ENCODE data around the gene UGT1A5. TPM values are rescaled to one million over a fixed set of nuclear protein-coding genes. Genes with fewer than 3 reads are reported as not detected.

The UGT1A5 gene
- total RNA-seq, 1 experiment from 2014 or later, result not detected

DNA sequence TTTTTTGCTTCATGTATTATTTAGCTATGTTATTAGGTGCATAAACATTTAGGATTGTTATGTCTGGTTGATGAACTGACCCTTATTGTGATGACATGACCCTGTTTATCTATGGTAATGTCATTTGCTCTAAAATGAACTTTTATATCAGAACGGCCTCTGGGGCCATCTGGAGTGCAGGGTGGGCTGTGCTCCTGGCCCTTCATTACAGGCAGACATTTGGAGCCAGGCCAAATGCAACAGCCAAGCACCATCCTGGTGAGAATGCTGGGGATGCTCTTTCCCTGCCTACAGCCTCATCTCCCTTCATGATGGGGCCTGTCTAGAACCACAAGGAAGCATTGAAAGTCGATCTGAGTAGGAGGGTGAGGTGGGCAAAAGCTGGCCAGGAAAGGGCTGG is 103.6 kb downstream of the UGT1A5 start:
- no peaks in the 10 kb centered on the region for H3K27me3 ChIP-seq (ENCODE audit: insufficient read depth, low read length)
- intact Hi-C loops (cut with micrococcal nuclease), result no loop called here
- ATAC-seq (no peak), DNase-seq (ENCODE audit: low read depth, low spot score) (no peak)
- H3K27ac ChIP-seq (ENCODE audit: low read depth, low read length), result no peak overlapping the region
- no peak overlapping the region for H3K4me3 ChIP-seq (replicated peaks in 1 of 2; ENCODE audit: low read depth in 1 of 2, low read length in 2 of 2)
- H4K20me1 ChIP-seq (ENCODE audit: insufficient read depth), result no peaks in the 10 kb centered on the region
- H3K79me2 ChIP-seq (ENCODE audit: insufficient read depth, low read length), result no peaks in the 10 kb centered on the region
- ChIA-PET RAD21 (ENCODE audit: low non-redundant PET in 1 of 2, low total read pairs in 2 of 2, uncharacterized antibody in 2 of 2, unreplicated experiment in 2 of 2) (no interaction called here), POLR2A (no interaction called here), CTCF (no interaction called here)
- H3K9me3 ChIP-seq (ENCODE audit: control insufficient read depth in 1 of 2, insufficient read depth in 1 of 2, low read depth in 1 of 2, low read length in 2 of 2), result no peaks in the 10 kb centered on the region
- H3K4me1 ChIP-seq (ENCODE audit: control insufficient read depth in 1 of 2, insufficient read depth in 2 of 2, low read length in 2 of 2), result no peaks in the 10 kb centered on the region
- H3K9ac ChIP-seq (ENCODE audit: low read length), result no peak overlapping the region
- BruUV-seq (replicated peaks), result no TSS peak
- H2AFZ ChIP-seq (ENCODE audit: low read depth, low read length, poor library complexity, severe bottlenecking), result no peak overlapping the region
- no peak overlapping the region for H3K4me2 ChIP-seq (ENCODE audit: low read length)
- no peaks in the 10 kb centered on the region for H3K36me3 ChIP-seq (ENCODE audit: control insufficient read depth in 1 of 2, insufficient read depth in 2 of 2, low read length in 2 of 2)
- TF ChIP-seq, protein P1, sequence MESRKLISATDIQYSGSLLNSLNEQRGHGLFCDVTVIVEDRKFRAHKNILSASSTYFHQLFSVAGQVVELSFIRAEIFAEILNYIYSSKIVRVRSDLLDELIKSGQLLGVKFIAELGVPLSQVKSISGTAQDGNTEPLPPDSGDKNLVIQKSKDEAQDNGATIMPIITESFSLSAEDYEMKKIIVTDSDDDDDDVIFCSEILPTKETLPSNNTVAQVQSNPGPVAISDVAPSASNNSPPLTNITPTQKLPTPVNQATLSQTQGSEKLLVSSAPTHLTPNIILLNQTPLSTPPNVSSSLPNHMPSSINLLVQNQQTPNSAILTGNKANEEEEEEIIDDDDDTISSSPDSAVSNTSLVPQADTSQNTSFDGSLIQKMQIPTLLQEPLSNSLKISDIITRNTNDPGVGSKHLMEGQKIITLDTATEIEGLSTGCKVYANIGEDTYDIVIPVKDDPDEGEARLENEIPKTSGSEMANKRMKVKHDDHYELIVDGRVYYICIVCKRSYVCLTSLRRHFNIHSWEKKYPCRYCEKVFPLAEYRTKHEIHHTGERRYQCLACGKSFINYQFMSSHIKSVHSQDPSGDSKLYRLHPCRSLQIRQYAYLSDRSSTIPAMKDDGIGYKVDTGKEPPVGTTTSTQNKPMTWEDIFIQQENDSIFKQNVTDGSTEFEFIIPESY (IDR thresholded peaks at IDR 0.05; ENCODE audit: extremely low read depth, insufficient replicate concordance, low read length), result no peak
- TF ChIP-seq POLR2AphosphoS5 (IDR thresholded peaks at IDR 0.05; ENCODE audit: low read depth, low read length), result no peak
- no peak for TF ChIP-seq ATF3 (IDR thresholded peaks at IDR 0.05)
- no peak for TF ChIP-seq POLR2A (IDR thresholded peaks at IDR 0.05; ENCODE audit: borderline replicate concordance, extremely low read depth, insufficient read depth, insufficient read length)
- TF ChIP-seq, protein P2, sequence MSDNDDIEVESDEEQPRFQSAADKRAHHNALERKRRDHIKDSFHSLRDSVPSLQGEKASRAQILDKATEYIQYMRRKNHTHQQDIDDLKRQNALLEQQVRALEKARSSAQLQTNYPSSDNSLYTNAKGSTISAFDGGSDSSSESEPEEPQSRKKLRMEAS (IDR thresholded peaks at IDR 0.05), result no peak
- no peaks in the 10 kb centered on the region for H3K9me2 ChIP-seq (ENCODE audit: insufficient read depth)

- no peak for ATAC-seq
These were observed 104.1 kb downstream of the UGT1A5 start for GRCh38 chr2:233816771-233817170.

More at GRCh38 chr2:233816771-233817170, 104.1 kb downstream of the UGT1A5 start:
- no peaks in the 10 kb centered on the region for H3K27me3 ChIP-seq (ENCODE audit: insufficient read depth, low read length)
- H3K4me3 ChIP-seq (replicated peaks in 1 of 2; ENCODE audit: low read depth in 1 of 2, low read length in 2 of 2), result no peak overlapping the region
- H3K36me3 ChIP-seq (ENCODE audit: control insufficient read depth in 1 of 2, insufficient read depth in 2 of 2, low read length in 2 of 2), result no peaks in the 10 kb centered on the region
- no peaks in the 10 kb centered on the region for H4K20me1 ChIP-seq (ENCODE audit: insufficient read depth)
- H3K79me2 ChIP-seq (ENCODE audit: insufficient read depth, low read length), result no peaks in the 10 kb centered on the region
- H3K9me3 ChIP-seq (ENCODE audit: control insufficient read depth in 1 of 2, insufficient read depth in 1 of 2, low read depth in 1 of 2, low read length in 2 of 2), result no peaks in the 10 kb centered on the region
- H3K4me2 ChIP-seq (ENCODE audit: low read length), result no peak overlapping the region
- H3K9me2 ChIP-seq (ENCODE audit: insufficient read depth), result no peaks in the 10 kb centered on the region
- no peaks in the 10 kb centered on the region for H3K4me1 ChIP-seq (ENCODE audit: control insufficient read depth in 1 of 2, insufficient read depth in 2 of 2, low read length in 2 of 2)
- no peak for DNase-seq (ENCODE audit: low read depth, low spot score)
- ChIA-PET POLR2A (no interaction called here), CTCF (no interaction called here), RAD21 (ENCODE audit: low non-redundant PET in 1 of 2, low total read pairs in 2 of 2, uncharacterized antibody in 2 of 2, unreplicated experiment in 2 of 2) (no interaction called here)
- no peak overlapping the region for H3K9ac ChIP-seq (ENCODE audit: low read length)
- intact Hi-C loops (cut with micrococcal nuclease), result no loop called here
- TF ChIP-seq ZNF274 (IDR thresholded peaks at IDR 0.05; ENCODE audit: low read depth, low read length), result no peak
- no peak for TF ChIP-seq POLR2A (IDR thresholded peaks at IDR 0.05; ENCODE audit: borderline replicate concordance, extremely low read depth, insufficient read depth, insufficient read length)
- no peak for TF ChIP-seq TCF7L2 (IDR thresholded peaks at IDR 0.05; ENCODE audit: borderline replicate concordance, extremely low read depth, insufficient read depth, insufficient read length)
- TF ChIP-seq JUND (IDR thresholded peaks at IDR 0.05), result no peak
- TF ChIP-seq FOSL1 (IDR thresholded peaks at IDR 0.05; ENCODE audit: low read depth), result no peak
- no peak overlapping the region for H3K27ac ChIP-seq (ENCODE audit: low read depth, low read length)
- no TSS peak for BruUV-seq (replicated peaks)
- H2AFZ ChIP-seq (ENCODE audit: low read depth, low read length, poor library complexity, severe bottlenecking), result no peak overlapping the region

Data from HCT116 (cell line).